ENCODE data around the gene ARL15.
A peak's percentile ranks its signal among the peaks of the same experiment; 100 is the strongest.

Gene ARL15

GRCh38 chr5:54305737-54306136 is 4.6 kb downstream of the ARL15 start:
- H3K27me3 ChIP-seq = no peaks in the 10 kb centered on the region
- no peak overlapping the region for H3K4me3 ChIP-seq (ENCODE audit: low read depth in 1 of 2, low read length in 1 of 2)
- no peak for TF ChIP-seq CTCF (IDR thresholded peaks at IDR 0.05)
- H3K4me1 ChIP-seq (ENCODE audit: control insufficient read depth in 1 of 2, insufficient read depth in 1 of 2, low read depth in 1 of 2, low read length in 1 of 2) = peaks cover 35 to 36% of the 10 kb centered on the region in 2 experiments
- H3K27ac ChIP-seq = no peak overlapping the region
- H3K36me3 ChIP-seq = no peaks in the 10 kb centered on the region
- no peaks in the 10 kb centered on the region for H3K9me3 ChIP-seq

- peaks cover 27 to 29% of the 10 kb centered on the region in 2 experiments for H3K4me1 ChIP-seq (ENCODE audit: control insufficient read depth in 1 of 2, insufficient read depth in 1 of 2, low read depth in 1 of 2, low read length in 1 of 2)
- H3K27ac ChIP-seq = peak overlapping the region; percentile 52
- no peaks in the 10 kb centered on the region for H3K27me3 ChIP-seq
- H3K9me3 ChIP-seq = no peaks in the 10 kb centered on the region
- TF ChIP-seq CTCF (IDR thresholded peaks at IDR 0.05) = no peak
- H3K4me3 ChIP-seq (ENCODE audit: low read depth in 1 of 2, low read length in 1 of 2) = no peak overlapping the region
- H3K36me3 ChIP-seq = no peaks in the 10 kb centered on the region
Observed at GRCh38 chr5:54304040-54304439, 6.3 kb downstream of the ARL15 start.

DNA sequence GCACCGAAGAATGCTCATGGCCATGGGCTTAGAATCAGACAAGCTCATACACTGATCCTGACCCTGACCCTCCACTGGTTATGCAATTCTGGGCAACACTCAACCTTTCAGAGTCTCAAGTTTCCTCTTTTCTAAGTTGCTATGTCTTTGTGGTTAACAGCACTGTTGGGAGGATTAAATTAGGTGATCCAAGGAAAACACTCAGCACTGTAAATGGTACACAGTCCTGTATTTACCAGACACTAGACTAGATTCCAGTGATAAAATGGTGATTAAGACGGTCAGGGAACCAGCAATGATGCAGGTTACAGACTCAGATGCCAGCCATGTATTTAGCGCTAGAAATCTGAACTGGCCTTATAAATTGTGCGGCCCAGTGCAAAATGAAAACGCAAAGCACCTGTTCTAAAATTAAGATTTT is 8.1 kb downstream of the ARL15 start:
- Histone ChIP-seq H3K4me1 (ENCODE audit: control insufficient read depth in 1 of 2, insufficient read depth in 1 of 2, low read depth in 1 of 2, low read length in 1 of 2) (peaks cover 25 to 26% of the 10 kb centered on the region in 2 experiments), H3K27me3 (no peaks in the 10 kb centered on the region), H3K9me3 (no peaks in the 10 kb centered on the region), H3K36me3 (no peaks in the 10 kb centered on the region), H3K4me3 (ENCODE audit: low read depth in 1 of 2, low read length in 1 of 2) (no peak overlapping the region), H3K27ac (peak overlapping the region; percentile 51)
- TF ChIP-seq CTCF (IDR thresholded peaks at IDR 0.05) = no peak

DNA sequence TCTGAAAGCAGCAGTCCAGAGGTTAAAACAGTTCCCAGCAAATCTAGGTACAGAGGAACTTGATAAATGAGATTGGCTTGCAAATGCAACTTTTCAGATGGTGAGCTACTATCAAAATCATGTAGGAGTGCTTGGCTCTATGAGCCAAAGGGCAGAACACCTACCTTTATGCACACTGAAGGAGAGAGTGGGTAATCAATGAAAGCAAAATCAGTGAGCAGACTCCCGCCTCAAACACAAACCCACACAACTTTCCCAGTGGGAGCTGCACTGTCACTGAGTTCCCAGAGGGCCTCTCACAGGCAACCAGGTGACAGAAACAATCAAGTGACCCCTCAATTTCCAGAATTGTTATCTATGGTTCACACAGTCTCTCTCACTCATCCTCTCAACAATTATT is 8.5 kb downstream of the ARL15 start:
- no peaks in the 10 kb centered on the region for H3K27me3 ChIP-seq
- peak overlapping the region; percentile 51 for H3K27ac ChIP-seq
- no peak for TF ChIP-seq CTCF (IDR thresholded peaks at IDR 0.05)
- peaks cover 25 to 26% of the 10 kb centered on the region in 2 experiments for H3K4me1 ChIP-seq (ENCODE audit: control insufficient read depth in 1 of 2, insufficient read depth in 1 of 2, low read depth in 1 of 2, low read length in 1 of 2)
- no peaks in the 10 kb centered on the region for H3K9me3 ChIP-seq
- H3K4me3 ChIP-seq (ENCODE audit: low read depth in 1 of 2, low read length in 1 of 2) = no peak overlapping the region
- no peaks in the 10 kb centered on the region for H3K36me3 ChIP-seq

- Histone ChIP-seq H3K27me3 (no peaks in the 10 kb centered on the region), H3K36me3 (no peaks in the 10 kb centered on the region), H3K4me1 (ENCODE audit: control insufficient read depth in 1 of 2, insufficient read depth in 1 of 2, low read depth in 1 of 2, low read length in 1 of 2) (peaks cover 27 to 28% of the 10 kb centered on the region in 2 experiments), H3K9me3 (no peaks in the 10 kb centered on the region), H3K27ac (no peak overlapping the region), H3K4me3 (ENCODE audit: low read depth in 1 of 2, low read length in 1 of 2) (no peak overlapping the region)
- no peak for TF ChIP-seq CTCF (IDR thresholded peaks at IDR 0.05)
Observed at GRCh38 chr5:54301220-54301619, 9.2 kb downstream of the ARL15 start.

- H3K36me3 ChIP-seq = no peaks in the 10 kb centered on the region
- H3K27ac ChIP-seq = no peak overlapping the region
- H3K9me3 ChIP-seq = no peaks in the 10 kb centered on the region
- H3K4me3 ChIP-seq (ENCODE audit: low read depth in 1 of 2, low read length in 1 of 2) = no peak overlapping the region
- H3K4me1 ChIP-seq (ENCODE audit: control insufficient read depth in 1 of 2, insufficient read depth in 1 of 2, low read depth in 1 of 2, low read length in 1 of 2) = peaks cover 32 to 33% of the 10 kb centered on the region in 2 experiments
- TF ChIP-seq CTCF (IDR thresholded peaks at IDR 0.05) = no peak
- no peaks in the 10 kb centered on the region for H3K27me3 ChIP-seq
Observed at GRCh38 chr5:54298947-54299346, 11.4 kb downstream of the ARL15 start.

All from neutrophil (primary cell).